ENCODE measurements around the gene SLC9A3.

SLC9A3 gene

GRCh38 chr5:432928-433791 is 91.1 kb downstream of the SLC9A3 start:
- POLR2A ChIA-PET: no interaction called here
- CTCF ChIA-PET: interaction anchor here (0.6 to 7.3 kb wide), 8 partner anchors 10 to 114 kb away, joined by 3 to 137 read pairs (median 4); partner anchors contain the start of genes AHRR and EXOC3
- Histone ChIP-seq H3K4me3 (ENCODE audit: low read depth, low read length) (no peak overlapping the region), H3K27ac (ENCODE audit: extremely low read depth, low read depth, low read length) (no peak overlapping the region), H3K9me3 (ENCODE audit: control insufficient read depth, insufficient read depth, low read depth, low read length) (no peaks in the 10 kb centered on the region), H3K4me1 (ENCODE audit: control insufficient read depth, insufficient read depth, low read length) (no peaks in the 10 kb centered on the region), H3K36me3 (ENCODE audit: control insufficient read depth in 2 of 2, insufficient read depth in 1 of 2, low read length in 2 of 2) (peaks cover 0 to 37% of the 10 kb centered on the region in 2 experiments; a peak in 1 of 3 replicates)
- TF ChIP-seq ZNF521 (tag by site-specific recombination; IDR thresholded peaks at IDR 0.05) (no peak), ZNF701 (tag by site-specific recombination; IDR thresholded peaks at IDR 0.05) (no peak), ZNF2 (tag by site-specific recombination; IDR thresholded peaks at IDR 0.05) (no peak), ZNF596 (tag by site-specific recombination; IDR thresholded peaks at IDR 0.05) (no peak), ZNF555 (tag by site-specific recombination; conservative IDR thresholded peaks at IDR 0.05) (no peak), HOXC10 (CRISPR knock-in tag; IDR thresholded peaks at IDR 0.05) (no peak), ZNF341 (tag by site-specific recombination; IDR thresholded peaks at IDR 0.05; ENCODE audit: low read depth) (peak; percentile 87), IKZF3 (tag by site-specific recombination; IDR thresholded peaks at IDR 0.05) (no peak)

- ChIA-PET CTCF (interaction anchor here (0.6 to 7.3 kb wide), 14 partner anchors 8 to 491 kb away, joined by 3 to 137 read pairs (median 4); partner anchors contain the start of genes AHRR and EXOC3), POLR2A (no interaction called here)
- no peak overlapping the region for H3K4me3 ChIP-seq (ENCODE audit: low read depth, low read length)
- H3K9me3 ChIP-seq (ENCODE audit: control insufficient read depth, insufficient read depth, low read depth, low read length): no peaks in the 10 kb centered on the region
- H3K36me3 ChIP-seq (ENCODE audit: control insufficient read depth in 2 of 2, insufficient read depth in 1 of 2, low read length in 2 of 2): peaks cover 0 to 45% of the 10 kb centered on the region in 2 experiments; a peak in 1 of 3 replicates
- peak; percentile 12; the same call in 1 of the 2 replicates for TF ChIP-seq PRDM10 (tag by site-specific recombination; IDR thresholded peaks at IDR 0.05)
- TF ChIP-seq GLIS2 (tag by site-specific recombination; IDR thresholded peaks at IDR 0.05): no peak
- no peak overlapping the region for H3K27ac ChIP-seq (ENCODE audit: extremely low read depth, low read depth, low read length)
- H3K4me1 ChIP-seq (ENCODE audit: control insufficient read depth, insufficient read depth, low read length): no peaks in the 10 kb centered on the region
These were observed 91.9 kb downstream of the SLC9A3 start for GRCh38 chr5:432201-432927.

- Histone ChIP-seq H3K27ac (ENCODE audit: extremely low read depth, low read depth, low read length) (no peak overlapping the region), H3K4me1 (ENCODE audit: control insufficient read depth, insufficient read depth, low read length) (no peaks in the 10 kb centered on the region), H3K36me3 (ENCODE audit: control insufficient read depth in 2 of 2, insufficient read depth in 1 of 2, low read length in 2 of 2) (peaks cover 0 to 47% of the 10 kb centered on the region in 2 experiments; a peak in 2 of 3 replicates), H3K4me3 (ENCODE audit: low read depth, low read length) (no peak overlapping the region), H3K9me3 (ENCODE audit: control insufficient read depth, insufficient read depth, low read depth, low read length) (no peaks in the 10 kb centered on the region)
- CTCF ChIA-PET: interaction anchor here (0.6 to 7.3 kb wide), 24 partner anchors 8 to 492 kb away, joined by 3 to 137 read pairs (median 6); partner anchors contain the start of gene AHRR
- POLR2A ChIA-PET: interaction anchor here (0.6 kb wide), 1 partner anchor 11 kb away, joined by 3 read pairs; the partner anchor contains the start of gene EXOC3
- no peak for TF ChIP-seq ZNF639 (tag by site-specific recombination; IDR thresholded peaks at IDR 0.05)
- no peak for TF ChIP-seq ZNF626 (tag by site-specific recombination; IDR thresholded peaks at IDR 0.05)
- no peak for TF ChIP-seq ZBTB26 (tag by site-specific recombination; optimal IDR thresholded peaks at IDR 0.05)
- TF ChIP-seq ZFP69B (tag by site-specific recombination; IDR thresholded peaks at IDR 0.05): no peak
- no peak for TF ChIP-seq ZNF843 (tag by site-specific recombination; IDR thresholded peaks at IDR 0.05)
- no peak for TF ChIP-seq ZFP3 (tag by site-specific recombination; IDR thresholded peaks at IDR 0.05; ENCODE audit: low read depth)
- TF ChIP-seq ZNF621 (tag by site-specific recombination; IDR thresholded peaks at IDR 0.05): no peak
- TF ChIP-seq ZNF585B (tag by site-specific recombination; IDR thresholded peaks at IDR 0.05): no peak
- no peak for TF ChIP-seq ZNF112 (tag by site-specific recombination; IDR thresholded peaks at IDR 0.05)
These were observed 92.6 kb downstream of the SLC9A3 start for GRCh38 chr5:431711-432050.
